Heart left ventricle (tissue), 16 donors: ENCODE results near the gene ARHGAP18. TPM values are rescaled to one million over a fixed set of nuclear protein-coding genes. Genes with fewer than 3 reads are reported as not detected.

Experiments used
- ATAC-seq, 4 donors: fragments of 200-7000 bp; cut with Tn5 transposase; one replicate each; pipeline ENCODE4 v1.9.1; 2020 to 2022; ENCODE audit warnings: moderate library complexity in 4 of 4, mild to moderate bottlenecking in 3 of 4, moderate number of reproducible peaks in 1 of 4
- DNase-seq, 5 donors: peaks; one replicate each; pipeline ENCODE4 v3.0.0-alpha.2; 2020
- H3K27ac ChIP-seq, 12 donors: fragments of 200-600 bp; sonication (generic) in 4 of 12; one replicate each; pipeline versions ENCODE4 v1.5.0 to v1.8.0; 2016 to 2022; ENCODE audit warnings: mild to moderate bottlenecking in 2 of 12
- H3K27me3 ChIP-seq, 9 donors: fragments of 200-600 bp; sonication (generic) in 2 of 9; one replicate each; pipeline versions ENCODE4 v1.5.1 to v1.8.0; 2016 to 2022; ENCODE audit warnings: mild to moderate bottlenecking in 3 of 9
- H3K36me3 ChIP-seq, 9 donors: fragments of 200-600 bp; sonication (generic) in 2 of 9; one replicate each; pipeline versions ENCODE4 v1.5.0 to v1.8.0; 2018 to 2022; ENCODE audit warnings: mild to moderate bottlenecking in 2 of 9
- H3K4me1 ChIP-seq, 12 donors: fragments of 200-600 bp; sonication (generic) in 4 of 12; one replicate each; pipeline versions ENCODE4 v1.5.0 to v1.8.0; 2016 to 2022; ENCODE audit warnings: mild to moderate bottlenecking in 3 of 12
- H3K4me3 ChIP-seq, 12 donors: fragments of 200-600 bp; sonication (generic) in 4 of 12; one replicate each; pipeline versions ENCODE4 v1.5.0 to v1.8.0; 2017 to 2022; ENCODE audit warnings: mild to moderate bottlenecking in 9 of 12, moderate library complexity in 4 of 12
- H3K9me3 ChIP-seq, 12 donors: fragments of 200-600 bp; sonication (generic) in 4 of 12; one replicate each; pipeline versions ENCODE4 v1.5.0 to v1.8.0; 2016 to 2022; ENCODE audit warnings: mild to moderate bottlenecking in 1 of 12
- POLR2A ChIP-seq, 2 donors: fragments of 450-650 bp; IDR thresholded peaks; one replicate each; pipeline ENCODE4 v1.6.1; 2017; ENCODE audit warnings: antibody characterized with exemption in 2 of 2, mild to moderate bottlenecking in 2 of 2, moderate library complexity in 2 of 2
- WGBS, 4 donors: extraction: QIAGEN DNeasy Blood & Tissue Kit in 2 of 4; methylation state at CpG; one replicate each; pipeline versions ENCODE4 v1.1.5 to v1.1.7; 2013 to 2018; 5-methylcytosine and 5-hydroxymethylcytosine counted together
- intact Hi-C, 10 donors: fragments of 100-400 bp; cut with DNase I; formaldehyde crosslinking; loops; one replicate each; pipeline versions ENCODE4 v1.11.1 to v1.14.2; 2022
- long read RNA-seq, 3 donors: library from polyadenylated mRNA; unstranded; transcript quantifications; one replicate each; pipeline ENCODE4 v2.0.0, GENCODE V29; 2020 to 2021
- polyA plus RNA-seq, 2 donors: library from polyadenylated mRNA; stranded (reverse); fragments of 200-250 nt; gene quantifications; one replicate each; pipeline ENCODE4 v1.2.3, GENCODE V29; 2013
- total RNA-seq, 9 donors: library from RNA; depleted of rRNA in 2 of 9; stranded (reverse); fragments of >200 nt in 2 of 9; fragmentation: NEBNext Ultra II Directional in 3 of 9; extraction: Animal tissue kit (Norgen Biotek cat#: 25700) in 3 of 9; gene quantifications; one replicate each; pipeline versions ENCODE4 v1.1.0 to v1.2.4, GENCODE V29; 2016 to 2023
- TF ChIP-seq, protein P1 (sequence below), 12 donors: fragments of 200-600 bp; sonication (generic) in 4 of 12; IDR thresholded peaks; one replicate each; pipeline versions ENCODE4 v1.5.0 to v1.8.0; 2018 to 2022; ENCODE audit warnings: antibody characterized with exemption in 12 of 12, mild to moderate bottlenecking in 5 of 12
- donor health status: ischemic (EF 13 %, LVEDD 7.1; RV severe dilation, severe dysfunction).
- donor health status: healthy with polysubstance abuse.
- donor health status: DM: no; HTN: yes; CAD: no.
- donor health status: DM: no; HTN: no; CAD: no.
- donor health status: ischemic (EF 25% LVEDD 6.9; RV normal size, moderate dysfunction).
- donor health status: ischemic (EF 25% LVEDD 5.7; RV mildly dilated, moderate dysfunction).
- donor health status: healthy.
- donor health status: DM: yes; HTN: yes; CAD: no.
- donor health status: ischemic (EF 35%, LVEDD 5.7; RV mildly dilated, moderate dysfunction).
- donor health status: nonischemic (EF 11% LVEDD 7.7; RV severe dilation, severe dysfunction).
- donor health status: DM: yes; HTN: yes; CAD: no.
- donor health status: PGD.
- donor health status: ischemic (EF 29% LVEDD 5.4; RV normal size, mild dysfunction).
- donor health status: nonischemic (EF 23%, LVEDD 6.1; RV moderate dilation, normal function).

Gene ARHGAP18, protein sequence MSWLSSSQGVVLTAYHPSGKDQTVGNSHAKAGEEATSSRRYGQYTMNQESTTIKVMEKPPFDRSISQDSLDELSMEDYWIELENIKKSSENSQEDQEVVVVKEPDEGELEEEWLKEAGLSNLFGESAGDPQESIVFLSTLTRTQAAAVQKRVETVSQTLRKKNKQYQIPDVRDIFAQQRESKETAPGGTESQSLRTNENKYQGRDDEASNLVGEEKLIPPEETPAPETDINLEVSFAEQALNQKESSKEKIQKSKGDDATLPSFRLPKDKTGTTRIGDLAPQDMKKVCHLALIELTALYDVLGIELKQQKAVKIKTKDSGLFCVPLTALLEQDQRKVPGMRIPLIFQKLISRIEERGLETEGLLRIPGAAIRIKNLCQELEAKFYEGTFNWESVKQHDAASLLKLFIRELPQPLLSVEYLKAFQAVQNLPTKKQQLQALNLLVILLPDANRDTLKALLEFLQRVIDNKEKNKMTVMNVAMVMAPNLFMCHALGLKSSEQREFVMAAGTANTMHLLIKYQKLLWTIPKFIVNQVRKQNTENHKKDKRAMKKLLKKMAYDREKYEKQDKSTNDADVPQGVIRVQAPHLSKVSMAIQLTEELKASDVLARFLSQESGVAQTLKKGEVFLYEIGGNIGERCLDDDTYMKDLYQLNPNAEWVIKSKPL
- 10 to 100 TPM in 2 of 9 donors, 1 to 10 TPM in 7; 2.8 to 26.4 (median 4.1) TPM for total RNA-seq
- polyA plus RNA-seq, result 1 to 10 TPM; 1.6 to 2.8 TPM
- long read RNA-seq, donor 1, partial matches to known transcripts, result 3 of 3 reads
- long read RNA-seq, donor 1, other reads (novel, unspliced or antisense), result 0 of 3 reads
- long read RNA-seq, donor 2, full-length matches to known transcripts, result 2 of 19 reads
- long read RNA-seq, donor 2, partial matches to known transcripts, result 16 of 19 reads
- long read RNA-seq, donor 2, other reads (novel, unspliced or antisense), result 1 of 19 reads
- long read RNA-seq, donor 3, partial matches to known transcripts, result 3 of 3 reads
- long read RNA-seq, donor 3, other reads (novel, unspliced or antisense), result 0 of 3 reads

DNA sequence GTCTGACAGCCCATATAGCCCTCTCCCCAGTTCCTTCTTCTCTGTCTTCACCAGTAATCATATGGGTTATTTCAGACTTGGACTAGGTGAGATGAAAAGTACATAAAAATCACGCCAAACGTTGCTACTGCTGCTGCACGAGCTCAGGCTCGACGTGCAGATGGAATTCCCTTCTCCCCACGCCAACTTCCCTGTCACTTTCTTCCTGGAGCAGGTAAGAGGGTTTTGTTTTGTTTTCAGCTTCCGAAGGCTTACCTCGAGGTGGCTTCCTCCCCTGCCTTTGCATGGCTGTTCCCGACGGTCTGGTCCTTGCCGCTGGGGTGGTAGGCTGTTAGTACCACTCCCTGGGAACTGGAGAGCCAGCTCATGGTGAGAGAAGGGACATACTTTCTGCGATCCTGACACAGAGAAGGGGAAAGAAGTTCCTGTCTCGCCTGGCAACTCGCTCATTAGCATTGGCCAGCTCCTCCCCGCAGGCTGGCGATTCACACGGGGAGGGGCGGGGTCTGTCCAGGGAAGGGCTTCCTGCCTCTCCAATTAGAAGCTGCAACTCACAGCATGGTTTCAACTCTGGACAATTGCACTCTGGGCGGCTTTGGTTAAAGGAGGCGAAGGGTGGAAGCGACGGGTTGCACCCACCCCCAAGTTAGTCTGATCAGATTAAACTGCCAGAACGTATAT, at the start of gene ARHGAP18:
Gene ARHGAP18, minus strand, starts transcription at position 409 of the 681 bp plus-strand sequence. Its CDS starts 41 bp downstream, at position 368.
- WGBS, 4 donors, result 0 to 2% (median 1%) methylated on average over 21 to 23 of the region's 23 CpGs
- Histone ChIP-seq H3K36me3 (peaks cover 0 to 6% (median 0%) of the 10 kb centered on the region in 9 donors), H3K27ac (peak within 1 kb of the TSS; percentile 60 to 89 (median 76)), H3K4me1 (peaks cover 0 to 61% (median 18%) of the 10 kb centered on the region in 12 donors), H3K9me3 (no peaks in the 10 kb centered on the region), H3K27me3 (no peaks in the 10 kb centered on the region), H3K4me3 (peak within 1 kb of the TSS; percentile 29 to 83 (median 62))
- DNase-seq (peak; percentile 90 to 94 (median 92)), ATAC-seq (peak; percentile 95 to 99 (median 98))
- TF ChIP-seq, protein P1, sequence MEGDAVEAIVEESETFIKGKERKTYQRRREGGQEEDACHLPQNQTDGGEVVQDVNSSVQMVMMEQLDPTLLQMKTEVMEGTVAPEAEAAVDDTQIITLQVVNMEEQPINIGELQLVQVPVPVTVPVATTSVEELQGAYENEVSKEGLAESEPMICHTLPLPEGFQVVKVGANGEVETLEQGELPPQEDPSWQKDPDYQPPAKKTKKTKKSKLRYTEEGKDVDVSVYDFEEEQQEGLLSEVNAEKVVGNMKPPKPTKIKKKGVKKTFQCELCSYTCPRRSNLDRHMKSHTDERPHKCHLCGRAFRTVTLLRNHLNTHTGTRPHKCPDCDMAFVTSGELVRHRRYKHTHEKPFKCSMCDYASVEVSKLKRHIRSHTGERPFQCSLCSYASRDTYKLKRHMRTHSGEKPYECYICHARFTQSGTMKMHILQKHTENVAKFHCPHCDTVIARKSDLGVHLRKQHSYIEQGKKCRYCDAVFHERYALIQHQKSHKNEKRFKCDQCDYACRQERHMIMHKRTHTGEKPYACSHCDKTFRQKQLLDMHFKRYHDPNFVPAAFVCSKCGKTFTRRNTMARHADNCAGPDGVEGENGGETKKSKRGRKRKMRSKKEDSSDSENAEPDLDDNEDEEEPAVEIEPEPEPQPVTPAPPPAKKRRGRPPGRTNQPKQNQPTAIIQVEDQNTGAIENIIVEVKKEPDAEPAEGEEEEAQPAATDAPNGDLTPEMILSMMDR (IDR thresholded peaks at IDR 0.05), result no peak
- peak; percentile 28 to 82 for TF ChIP-seq POLR2A (IDR thresholded peaks at IDR 0.05)
- intact Hi-C loops, result loop anchor here in 3 of 10 donors (5.0 kb wide), 5 partner anchors 38 to 88 kb away; no protein-coding TSS in a partner anchor

DNA sequence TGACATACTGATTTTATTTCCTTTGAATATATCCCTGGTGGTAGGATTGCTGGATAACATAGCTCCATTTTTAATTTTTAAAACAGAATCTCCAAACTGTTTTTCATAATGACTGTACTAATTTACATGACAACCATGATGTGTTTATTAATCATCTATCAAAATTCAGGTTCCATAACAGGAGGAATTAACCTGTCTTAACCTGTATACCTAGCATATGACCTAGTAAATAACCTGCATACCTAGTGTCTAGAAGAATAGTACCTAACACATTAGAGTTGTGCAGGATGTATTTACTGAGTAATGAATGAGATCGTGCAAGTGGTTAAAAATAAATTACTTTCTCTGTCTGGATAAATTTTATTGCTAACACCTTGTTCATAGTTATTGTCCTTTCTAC, 45.8 kb upstream of the ARHGAP18 start:
- 82 to 92% (median 88%) methylated on average over 1 of the region's 1 CpG for WGBS, 4 donors
- TF ChIP-seq POLR2A (IDR thresholded peaks at IDR 0.05), result no peak
- TF ChIP-seq, protein P1 (IDR thresholded peaks at IDR 0.05), result no peak
- ATAC-seq (no peak), DNase-seq (no peak)
- H3K36me3 ChIP-seq, result no peaks in the 10 kb centered on the region
- H3K9me3 ChIP-seq, result no peaks in the 10 kb centered on the region
- no peaks in the 10 kb centered on the region for H3K27me3 ChIP-seq
- peaks cover 0 to 20% (median 2%) of the 10 kb centered on the region in 12 donors for H3K4me1 ChIP-seq
- no peak overlapping the region for H3K4me3 ChIP-seq
- intact Hi-C loops, result no loop called here
- H3K27ac ChIP-seq, result no peak overlapping the region

DNA sequence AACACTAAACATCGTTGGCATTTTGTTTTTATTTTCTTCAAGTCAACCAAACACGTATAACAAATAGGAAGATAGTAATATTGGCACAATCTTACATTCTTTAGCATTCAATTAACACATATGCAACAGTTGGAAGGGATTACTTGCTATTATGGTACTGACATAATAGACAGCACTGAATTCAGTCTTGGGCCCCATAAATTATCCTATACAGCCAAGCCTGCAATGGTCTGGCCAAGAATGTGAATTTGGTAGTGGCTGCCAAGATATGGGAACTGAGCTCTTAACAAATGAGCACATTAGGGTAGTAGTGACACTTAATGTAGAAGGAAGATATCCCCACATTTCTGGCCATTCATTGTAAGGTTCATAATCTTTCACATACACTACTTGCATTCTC, 44.8 kb upstream of the ARHGAP18 start:
- ATAC-seq (no peak), DNase-seq (no peak)
- no peak overlapping the region for H3K4me3 ChIP-seq
- H3K27me3 ChIP-seq, result no peaks in the 10 kb centered on the region
- TF ChIP-seq, protein P1 (IDR thresholded peaks at IDR 0.05), result no peak
- TF ChIP-seq POLR2A (IDR thresholded peaks at IDR 0.05), result no peak
- no peaks in the 10 kb centered on the region for H3K36me3 ChIP-seq
- intact Hi-C loops, result no loop called here
- 81 to 91% (median 87%) methylated on average over 2 of the region's 2 CpGs for WGBS, 4 donors
- no peak overlapping the region for H3K27ac ChIP-seq
- H3K9me3 ChIP-seq, result no peaks in the 10 kb centered on the region
- peaks cover 0 to 30% (median 8%) of the 10 kb centered on the region in 12 donors for H3K4me1 ChIP-seq
